DLD1 (cell line): Measurements from ENCODE around the gene TSPAN1.
"Not testable (repeated sequence)": the region's sequence is repeated elsewhere in the genome, so short reads cannot be mapped to it uniquely, and the experiment has no call there.

Experiments used
- in situ Hi-C: cut with HindIII; loops from 2 replicates; pipeline ENCODE4 v1.10.0; 2017; ENCODE audit warnings: low sequenced_read_pairs

TSPAN1 gene

DNA sequence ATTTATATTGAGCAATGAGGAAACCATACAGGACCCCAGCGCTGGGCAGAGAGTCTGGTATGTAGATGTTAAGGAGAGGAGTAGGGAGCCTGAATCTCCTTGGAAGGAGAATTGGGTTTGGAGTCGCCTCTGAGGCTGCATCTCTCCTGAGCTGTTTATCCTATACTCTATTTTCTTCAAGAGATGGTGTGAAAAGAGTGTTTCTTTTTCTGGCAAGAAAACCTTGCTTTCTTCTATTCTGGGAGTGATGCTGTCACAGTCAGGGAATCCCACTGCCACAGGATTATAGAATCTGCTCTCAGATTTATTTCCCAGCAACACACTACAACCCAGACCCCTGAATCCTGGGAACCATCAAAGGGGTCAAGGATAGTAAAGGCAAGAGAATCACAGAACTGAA lies 31.5 kb downstream of the TSPAN1 start:
- in situ Hi-C loops = no loop called here

DNA sequence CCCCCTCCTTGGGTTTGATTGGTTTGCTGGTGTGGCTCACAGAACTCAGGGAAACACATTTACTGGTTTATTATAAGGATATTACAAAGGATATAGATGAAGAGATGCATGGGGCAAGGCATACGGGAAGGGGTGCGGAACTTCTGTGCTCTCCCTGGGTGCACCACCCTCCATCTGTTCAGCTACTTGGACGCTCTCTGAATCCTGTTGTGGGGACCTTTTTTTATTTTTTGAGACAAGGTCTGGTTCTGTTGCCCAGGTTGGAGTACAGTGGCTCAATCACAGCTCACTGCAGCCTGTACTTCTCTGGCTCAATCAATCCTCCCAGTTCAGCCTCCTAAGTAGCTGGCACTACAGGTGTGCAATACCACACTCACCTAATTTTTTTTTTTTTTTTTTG lies 35.7 kb downstream of the TSPAN1 start:
- in situ Hi-C loops = no loop called here

DNA sequence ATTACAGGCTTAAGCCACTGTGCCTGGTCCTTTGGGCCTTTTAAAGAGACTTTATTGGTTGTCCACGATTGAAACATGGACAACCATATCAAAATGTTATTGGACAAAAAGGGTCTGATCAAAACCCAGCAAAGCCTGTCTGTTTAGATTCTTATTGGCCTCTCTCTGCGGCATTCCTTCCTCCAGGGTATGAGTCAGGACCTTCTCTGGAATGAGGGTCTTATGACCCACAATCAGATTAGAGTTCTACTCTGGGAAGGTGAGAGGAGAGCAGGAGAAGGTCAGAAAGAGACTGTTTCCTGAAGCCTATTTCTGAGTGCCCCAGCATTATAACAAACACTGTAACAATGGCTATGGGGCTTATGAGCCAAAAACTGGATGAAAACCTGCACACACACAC lies 36.2 kb downstream of the TSPAN1 start:
- in situ Hi-C loops = no loop called here

DNA sequence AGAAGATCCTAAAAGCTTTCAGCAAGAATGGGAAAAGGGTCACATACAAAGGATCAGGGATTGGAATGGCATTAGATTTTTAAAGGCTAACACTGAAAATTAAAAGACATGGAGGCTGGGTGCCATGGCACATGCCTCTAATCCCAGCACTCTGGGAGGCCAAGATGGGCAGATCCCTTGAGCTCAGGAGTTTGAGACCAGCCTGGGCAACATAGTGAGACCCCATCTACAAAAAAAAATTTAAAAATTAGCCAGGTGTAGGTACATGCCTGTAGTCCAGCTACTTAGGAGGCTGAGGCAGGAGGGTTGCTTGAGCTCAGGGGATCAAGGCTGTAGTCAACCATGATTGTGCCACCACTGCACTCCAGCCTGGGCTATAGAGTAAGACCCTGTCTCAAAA lies 40.6 kb downstream of the TSPAN1 start:
- in situ Hi-C loops = no loop called here

DNA sequence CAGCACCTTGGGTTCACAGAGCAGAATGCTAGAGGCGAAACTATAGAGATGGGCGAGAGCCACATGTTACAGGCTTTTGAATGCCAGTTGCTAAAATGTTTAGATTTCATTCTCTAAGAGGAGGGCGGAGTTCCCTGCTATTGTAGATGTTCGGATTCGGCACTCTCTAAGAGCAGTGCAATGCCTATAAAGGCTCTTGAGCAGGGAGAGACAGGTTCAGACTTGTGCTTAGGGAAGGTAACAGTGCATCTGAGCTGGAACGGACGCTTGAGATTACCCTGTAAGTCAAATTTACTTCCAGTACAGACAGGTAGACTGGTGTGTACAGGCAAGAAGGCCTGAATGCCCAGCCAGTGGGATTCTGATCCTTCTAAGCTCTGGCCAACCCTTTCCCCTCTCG lies 43.6 kb downstream of the TSPAN1 start:
- in situ Hi-C loops = no loop called here

DNA sequence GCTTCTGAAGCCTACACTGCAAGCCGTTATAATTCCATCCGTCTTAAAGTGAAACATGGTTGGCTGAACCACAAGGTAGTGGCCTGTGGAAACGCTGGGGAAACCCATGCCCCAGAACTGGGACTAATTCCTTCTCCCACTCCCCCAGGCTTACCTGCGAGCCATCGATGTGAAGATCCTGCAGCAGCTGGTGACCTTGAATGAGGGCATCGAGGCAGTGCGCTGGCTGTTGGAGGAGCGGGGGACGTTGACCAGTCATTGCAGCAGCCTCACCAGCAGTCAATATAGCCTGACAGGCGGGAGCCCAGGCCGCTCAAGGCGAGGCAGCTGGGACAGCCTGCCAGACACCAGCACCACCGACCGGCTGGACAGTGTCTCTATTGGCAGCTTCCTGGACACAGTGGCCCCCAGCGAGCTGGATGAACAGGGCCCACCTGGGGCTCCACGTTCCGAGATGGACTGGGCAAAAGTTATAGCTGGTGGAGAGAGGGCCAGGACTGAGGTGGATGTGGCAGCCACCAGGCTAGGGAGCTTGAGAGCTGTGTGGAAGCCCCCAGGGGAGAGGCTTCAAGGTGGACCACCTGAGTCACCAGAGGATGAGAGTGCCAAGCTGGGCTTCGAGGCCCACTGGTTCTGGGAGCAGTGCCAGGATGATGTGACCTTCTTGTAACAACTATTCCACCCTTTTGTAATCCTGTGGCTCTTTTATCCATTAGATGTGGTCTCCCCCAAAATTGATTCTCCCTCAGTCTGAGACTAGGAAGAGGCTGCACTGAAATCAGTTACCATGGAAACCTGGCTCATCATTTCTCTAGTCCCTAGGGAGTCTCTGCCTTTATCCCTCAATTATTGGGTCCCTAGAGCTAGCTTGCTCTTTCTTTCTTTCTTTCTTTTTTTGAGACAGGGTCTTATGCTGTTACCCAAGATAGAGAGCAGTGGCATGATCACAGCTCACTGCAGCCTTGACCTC lies 44.9 kb downstream of the TSPAN1 start:
- in situ Hi-C loops = no loop called here

DNA sequence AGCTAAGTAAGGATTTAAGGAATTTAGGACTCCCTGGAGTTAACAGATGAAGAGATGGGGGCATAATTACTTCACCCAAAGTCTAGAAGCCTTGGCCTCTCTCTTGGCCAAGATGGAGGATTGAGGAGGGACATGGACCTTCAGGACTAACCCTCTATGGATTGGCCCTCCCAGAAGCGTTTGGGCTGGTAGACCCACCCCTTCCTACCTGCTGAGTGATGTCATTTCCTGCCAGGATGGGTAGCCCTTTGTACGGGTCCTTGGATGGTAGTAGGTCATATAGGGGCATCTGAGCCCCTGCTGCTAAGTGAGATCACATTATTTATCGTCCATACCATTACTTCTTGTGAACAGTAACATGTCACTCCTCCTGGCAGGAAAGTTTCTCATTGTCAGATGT lies 45.9 kb downstream of the TSPAN1 start:
- in situ Hi-C loops = no loop called here

DNA sequence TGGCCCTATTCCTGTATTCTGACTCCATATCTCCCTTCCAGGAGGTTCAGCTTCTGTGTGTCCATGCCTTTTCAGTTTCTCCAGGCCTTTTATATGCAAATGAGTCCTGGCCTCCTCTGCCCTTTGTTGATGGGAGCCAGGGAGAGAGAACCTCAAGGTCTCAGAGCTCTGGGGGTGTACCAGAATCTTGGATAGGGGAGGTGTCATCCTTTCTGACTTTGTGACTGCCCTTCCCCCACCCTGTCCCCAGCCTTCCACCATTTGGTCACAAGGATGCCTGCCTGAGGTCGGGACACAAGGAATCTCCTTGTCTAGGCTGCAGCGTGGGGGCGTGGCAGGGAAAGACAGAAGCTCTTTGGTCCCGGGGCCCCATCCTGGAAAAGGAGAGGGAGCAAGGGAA lies 46.9 kb downstream of the TSPAN1 start:
- in situ Hi-C loops = no loop called here

DNA sequence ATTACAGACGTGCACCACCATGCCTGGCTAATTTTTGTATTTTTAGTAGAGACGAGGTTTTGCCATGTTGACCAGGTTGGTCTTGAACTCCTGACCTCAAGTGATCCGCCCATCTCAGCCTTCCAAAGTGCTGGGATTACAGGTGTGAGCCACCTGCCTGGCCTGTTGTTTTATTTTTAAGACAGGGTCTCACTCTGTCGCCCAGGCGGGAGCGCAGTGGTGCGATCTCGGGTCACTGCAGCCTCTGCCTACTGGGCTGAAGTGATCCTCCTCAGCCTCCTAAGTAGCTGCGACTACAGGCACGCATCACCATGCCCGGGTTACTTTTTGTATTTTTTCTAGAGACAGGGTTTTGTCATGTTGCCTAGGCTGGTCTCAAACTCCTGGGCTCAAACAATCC lies 48.2 kb downstream of the TSPAN1 start:
- in situ Hi-C loops = not testable (repeated sequence)

DNA sequence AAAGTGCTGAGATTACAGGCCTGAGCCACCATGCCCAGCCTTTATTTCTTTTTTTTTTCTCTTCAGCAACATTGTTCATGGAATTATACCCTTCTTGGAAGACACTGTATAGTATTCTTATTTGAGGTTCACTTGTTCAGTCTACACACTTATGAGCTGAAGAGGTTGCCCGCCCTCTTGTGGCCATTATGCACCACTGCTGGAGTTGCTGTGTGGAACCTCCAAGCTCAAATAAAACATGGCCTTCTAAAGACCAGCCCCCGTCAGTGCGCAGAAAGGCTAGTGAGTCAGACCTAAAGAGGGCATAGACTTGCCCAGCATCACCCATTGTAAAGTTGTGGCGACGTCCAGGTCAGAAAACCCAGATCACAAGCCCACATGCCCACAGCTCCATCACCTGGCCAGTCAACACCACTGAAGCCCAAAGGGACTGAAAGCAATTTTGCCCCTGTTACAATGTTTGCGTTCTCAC lies 48.6 kb downstream of the TSPAN1 start:
- in situ Hi-C loops = no loop called here

DNA sequence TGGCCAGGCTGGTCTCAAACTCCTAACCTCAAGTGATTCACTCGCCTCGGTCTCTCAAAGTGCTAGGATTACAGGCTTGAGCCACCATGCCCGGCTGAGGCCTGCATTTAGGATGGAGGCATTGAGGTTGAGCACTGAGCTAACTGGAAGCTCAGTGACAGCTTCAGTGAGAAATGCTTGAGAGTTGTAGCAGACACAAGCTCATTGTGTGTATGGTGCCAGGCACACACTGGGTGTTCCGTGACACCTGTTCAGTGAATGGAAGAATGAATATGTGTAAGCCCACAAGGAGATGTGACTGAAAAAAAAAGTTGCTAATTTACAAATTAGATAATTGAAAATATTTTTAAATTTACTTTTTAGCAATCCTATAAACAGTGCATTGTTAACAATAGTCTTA lies 50.1 kb downstream of the TSPAN1 start:
- in situ Hi-C loops = no loop called here

DNA sequence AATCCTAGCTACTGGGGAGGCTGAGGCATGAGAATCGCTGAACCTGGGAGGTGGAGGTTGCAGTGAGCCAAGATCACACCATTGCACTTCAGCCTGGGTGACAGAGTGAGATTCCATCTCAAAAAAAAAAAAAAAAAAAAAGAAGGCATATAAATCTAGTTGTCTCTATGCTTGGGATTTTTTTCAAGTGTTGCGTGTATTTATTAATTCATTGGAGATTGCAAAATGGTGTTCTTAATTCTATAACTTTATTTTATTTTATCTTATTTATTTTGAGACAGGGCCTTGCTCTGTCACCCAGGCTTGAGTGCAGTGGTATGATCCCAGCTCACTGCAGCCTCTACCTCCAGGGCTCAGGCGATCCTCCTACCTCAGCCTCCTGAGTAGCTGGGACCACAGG lies 56.3 kb downstream of the TSPAN1 start:
- in situ Hi-C loops = not testable (repeated sequence)
